ENCODE results near the gene ELAVL2. TPM values are rescaled to one million over a fixed set of nuclear protein-coding genes. Genes with fewer than 3 reads are reported as not detected.

ELAVL2 gene
- total and polyA plus RNA-seq, 2 of the 4 experiments (the other 2 are of a cell fraction): 0.36 TPM; not detected in 1

DNA sequence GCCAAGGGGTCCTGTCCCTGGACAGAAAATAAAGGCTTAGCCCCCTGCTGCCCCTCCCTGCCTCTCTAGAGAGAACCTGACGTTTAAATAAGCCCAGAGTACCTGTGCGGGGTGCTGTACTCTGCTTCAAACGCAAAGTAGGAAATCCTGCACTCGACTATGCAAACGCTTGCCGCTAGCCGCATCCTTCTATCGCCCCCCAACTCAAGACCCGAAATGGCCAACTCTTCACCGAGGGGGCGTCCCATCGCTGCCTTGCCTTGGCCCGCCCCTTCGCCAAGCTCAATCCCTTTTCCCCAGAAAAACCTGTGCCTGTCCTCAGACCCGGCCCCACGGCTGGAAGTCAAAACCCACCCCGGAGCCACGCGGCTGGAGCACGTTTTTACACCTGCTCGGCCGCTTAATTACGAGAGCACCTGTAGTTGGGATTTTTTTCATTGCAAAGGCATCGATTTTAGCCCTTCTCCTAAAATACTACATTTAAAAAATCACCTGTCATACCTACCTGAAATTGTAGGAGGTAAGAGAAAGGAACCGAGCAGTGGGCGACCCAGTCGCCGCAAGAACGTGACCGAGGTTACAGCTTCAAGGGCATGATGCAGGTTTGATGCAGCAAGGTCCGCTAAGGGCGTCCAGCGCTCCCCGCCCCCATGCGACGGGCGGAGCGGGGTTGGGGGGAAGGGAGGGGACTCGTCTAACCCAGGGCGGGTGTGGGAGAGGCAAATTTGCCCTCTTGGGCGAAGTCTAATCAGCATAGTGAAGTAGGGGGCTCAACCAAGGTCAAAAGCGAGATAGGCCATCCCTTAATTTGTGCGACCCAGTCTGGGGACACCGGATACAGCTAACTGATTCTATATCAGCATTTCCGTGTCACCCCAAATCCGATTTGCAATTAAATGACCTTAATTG, 3.5 kb downstream of the ELAVL2 start:
- no peak for ATAC-seq (ENCODE audit: low read depth)
- no peaks in the 10 kb centered on the region for H3K36me3 ChIP-seq (ENCODE audit: control insufficient read depth, insufficient read depth, low read length)
- DNase-seq: no peak
- H2AK9ac ChIP-seq (replicated peaks; ENCODE audit: low read depth, low read length, poor library complexity): no peak overlapping the region
- no peak overlapping the region for H3K18ac ChIP-seq (ENCODE audit: low read depth, low read length)
- H3K23ac ChIP-seq (ENCODE audit: low read depth, low read length): no peak overlapping the region
- H3K4ac ChIP-seq (ENCODE audit: low read depth, low read length): no peak overlapping the region
- H3K9me3 ChIP-seq (ENCODE audit: control insufficient read depth, insufficient read depth, low read length): no peaks in the 10 kb centered on the region; the same call in 1 of the 2 replicates
- H3K4me3 ChIP-seq (ENCODE audit: insufficient read depth, low read depth, low read length): no peak overlapping the region
- no peak overlapping the region for H2BK15ac ChIP-seq (ENCODE audit: low read depth, low read length)
- H3K4me2 ChIP-seq (ENCODE audit: low read depth, low read length): no peak overlapping the region
- no peaks in the 10 kb centered on the region for H3K79me1 ChIP-seq (ENCODE audit: low read depth in 1 of 2, low read length in 2 of 2)
- H4K5ac ChIP-seq (ENCODE audit: low read depth, low read length): no peak overlapping the region
- BruUV-seq (replicated peaks): no TSS peak
- no peak overlapping the region for H3K56ac ChIP-seq (ENCODE audit: extremely low read depth, insufficient read depth, low read length)
- H3K27ac ChIP-seq (ENCODE audit: insufficient read depth, low read length): no peak overlapping the region
- 2% methylated on average over 8 of the region's 46 CpGs; no CpG with 5 or more reads in 1 of the 2 experiments for WGBS, 2 experiments (ENCODE audit: extremely low coverage in 2 of 2, insufficient read length in 1 of 2)
- intact Hi-C loops (cut with micrococcal nuclease): no loop called here
- POLR2A ChIA-PET (ENCODE audit: unreplicated experiment): no interaction called here
- no peaks in the 10 kb centered on the region for H4K20me1 ChIP-seq (ENCODE audit: insufficient read depth, low read length)
- H3K27me3 ChIP-seq (ENCODE audit: control insufficient read depth, insufficient read depth, low read length): peaks cover 17% of the 10 kb centered on the region
- no peak overlapping the region for H2AFZ ChIP-seq (replicated peaks; ENCODE audit: low read length, poor library complexity)
- no peak overlapping the region for H2BK20ac ChIP-seq (ENCODE audit: low read depth, low read length)
- no peak overlapping the region for H2BK5ac ChIP-seq (ENCODE audit: low read depth, low read length, poor library complexity, severe bottlenecking)
- TF ChIP-seq POLR2A (IDR thresholded peaks at IDR 0.05; ENCODE audit: low read depth, low read length) (no peak), BHLHE40 (IDR thresholded peaks at IDR 0.05; ENCODE audit: low read depth, low read length) (no peak), CHD1 (IDR thresholded peaks at IDR 0.05; ENCODE audit: low read depth, low read length) (no peak)
- TF ChIP-seq, protein P1, sequence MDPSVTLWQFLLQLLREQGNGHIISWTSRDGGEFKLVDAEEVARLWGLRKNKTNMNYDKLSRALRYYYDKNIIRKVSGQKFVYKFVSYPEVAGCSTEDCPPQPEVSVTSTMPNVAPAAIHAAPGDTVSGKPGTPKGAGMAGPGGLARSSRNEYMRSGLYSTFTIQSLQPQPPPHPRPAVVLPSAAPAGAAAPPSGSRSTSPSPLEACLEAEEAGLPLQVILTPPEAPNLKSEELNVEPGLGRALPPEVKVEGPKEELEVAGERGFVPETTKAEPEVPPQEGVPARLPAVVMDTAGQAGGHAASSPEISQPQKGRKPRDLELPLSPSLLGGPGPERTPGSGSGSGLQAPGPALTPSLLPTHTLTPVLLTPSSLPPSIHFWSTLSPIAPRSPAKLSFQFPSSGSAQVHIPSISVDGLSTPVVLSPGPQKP (IDR thresholded peaks at IDR 0.05; ENCODE audit: borderline replicate concordance, low read depth, low read length): no peak
- no peak overlapping the region for H2AK5ac ChIP-seq (ENCODE audit: low read depth, low read length)
- no peak overlapping the region for H3K14ac ChIP-seq (replicated peaks; ENCODE audit: low read depth, low read length)
- H3K4me1 ChIP-seq (ENCODE audit: control insufficient read depth, insufficient read depth, low read length): no peaks in the 10 kb centered on the region
- H3K9ac ChIP-seq (ENCODE audit: low read depth, low read length): no peak overlapping the region
- in situ Hi-C loops (cut with MboI; ENCODE audit: low sequenced_read_pairs): no loop called here
- CTCF ChIA-PET: no interaction called here
- no peaks in the 10 kb centered on the region for H3K9me1 ChIP-seq (ENCODE audit: insufficient read depth, low read length)
- dilution Hi-C loops (cut with HindIII; ENCODE audit: low sequenced_read_pairs, unreplicated experiment): no loop called here
- H4K8ac ChIP-seq (ENCODE audit: low read depth in 2 of 2, low read length in 2 of 2): no peak overlapping the region
- no peak overlapping the region for H2BK120ac ChIP-seq (ENCODE audit: low read depth, low read length)
- H4K91ac ChIP-seq (ENCODE audit: insufficient read depth, low read depth, low read length): no peak overlapping the region
